Measurements from ENCODE around the gene PIK3IP1. TPM values are rescaled to one million over a fixed set of nuclear protein-coding genes. Genes with fewer than 3 reads are reported as not detected.
"Not testable (repeated sequence)": the region's sequence is repeated elsewhere in the genome, so short reads cannot be mapped to it uniquely, and the experiment has no call there.

The PIK3IP1 gene
- total and polyA plus RNA-seq, 8 donors, result 3.5 to 53.0 (median 8.1) TPM

DNA sequence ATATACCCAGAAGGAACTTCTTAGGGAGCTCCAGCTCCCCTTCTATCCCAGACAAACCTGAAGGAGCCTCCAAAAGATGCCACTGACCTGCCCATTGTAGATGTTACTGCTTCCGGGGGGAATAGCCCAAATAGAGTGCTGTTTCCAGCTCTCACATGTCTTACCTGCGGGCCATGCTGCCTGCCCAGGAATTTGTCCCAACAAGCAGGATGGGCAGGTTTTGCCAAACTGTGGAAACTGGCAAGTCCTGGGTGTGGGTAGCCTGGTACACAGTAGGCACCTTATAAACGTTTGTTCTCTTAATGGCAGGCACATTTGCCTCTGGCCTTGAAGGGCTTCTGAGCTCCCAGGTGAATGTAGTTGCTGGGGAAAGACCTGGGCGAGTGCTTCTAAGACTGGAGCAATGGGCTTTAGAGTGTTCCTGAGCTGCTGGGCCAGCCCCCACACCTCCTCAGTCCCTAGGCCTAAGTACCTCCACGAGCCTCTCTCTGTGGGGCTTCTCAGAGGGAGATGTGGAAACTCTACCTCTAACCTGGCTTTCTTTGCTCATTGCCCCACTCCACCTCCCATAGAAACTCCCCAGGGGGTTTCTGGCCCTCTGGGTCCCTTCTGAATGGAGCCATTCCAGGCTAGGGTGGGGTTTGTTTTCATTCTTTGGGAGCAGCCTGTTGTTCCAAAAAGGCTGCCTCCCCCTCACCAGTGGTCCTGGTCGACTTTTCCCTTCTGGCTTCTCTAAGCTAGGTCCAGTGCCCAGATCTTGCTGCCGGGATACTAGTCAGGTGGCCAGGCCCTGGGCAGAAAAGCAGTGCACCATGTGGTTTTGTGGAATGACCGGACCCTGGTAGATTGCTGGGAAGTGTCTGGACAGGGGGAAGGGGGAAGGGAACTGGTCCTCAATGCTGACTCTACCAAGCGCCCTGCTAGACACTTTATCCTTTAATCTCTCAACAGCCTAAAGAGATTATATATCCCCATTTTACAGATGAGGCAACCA is 43.0 kb downstream of the PIK3IP1 start:
- Histone ChIP-seq H3K9me3 (no peaks in the 10 kb centered on the region), H3K4me1 (peaks cover 63 to 96% (median 76%) of the 10 kb centered on the region in 4 donors), H3K36me3 (peaks cover 0 to 30% (median 12%) of the 10 kb centered on the region in 4 donors), H3K27me3 (no peaks in the 10 kb centered on the region), H3K4me3 (peak overlapping the region in 3 of 4 donors; percentile 39 to 46 (median 46)), H3K27ac (peak overlapping the region; percentile 41 to 81 (median 63))
- 43 to 65% (median 47%) methylated on average over 8 to 9 of the region's 9 CpGs for WGBS, 5 donors
- TF ChIP-seq POLR2A (IDR thresholded peaks at IDR 0.05) (no peak), CTCF (IDR thresholded peaks at IDR 0.05) (no peak), POLR2AphosphoS5 (IDR thresholded peaks at IDR 0.05) (no peak), EP300 (IDR thresholded peaks at IDR 0.05) (no peak)
- no peak for DNase-seq
- intact Hi-C loops (cut with DNase I; ENCODE audit: low total_unique reads), result no loop called here

DNA sequence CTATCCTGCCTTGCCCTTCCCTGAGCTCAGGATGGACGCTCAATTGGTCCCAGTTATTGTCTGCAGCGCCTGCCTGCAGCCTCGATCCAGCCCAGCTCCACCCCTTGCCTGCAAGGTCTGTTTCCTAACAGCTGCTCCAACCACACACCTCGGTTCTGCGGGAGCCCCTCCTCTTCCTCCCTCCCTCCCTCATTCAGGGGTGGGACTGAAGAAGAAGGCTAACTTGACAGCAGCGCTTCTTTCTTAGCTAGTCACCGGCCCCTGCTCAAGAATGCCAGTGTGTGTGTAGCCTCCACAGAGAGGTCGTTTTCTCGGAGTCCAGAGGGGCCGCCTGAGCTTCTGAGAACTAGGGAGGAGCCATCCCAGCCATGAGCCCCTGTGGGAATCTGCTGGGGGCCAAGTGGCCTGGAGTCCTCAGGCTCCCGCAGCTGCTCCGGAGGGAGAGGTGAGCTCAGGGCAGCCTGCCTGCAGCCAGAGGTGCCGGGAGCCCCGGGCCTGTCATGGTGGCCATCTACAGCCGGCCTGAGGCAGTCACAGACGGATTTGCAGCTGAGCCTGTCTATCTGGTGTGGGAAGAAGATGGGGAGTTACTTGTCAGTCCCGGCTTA is 44.0 kb downstream of the PIK3IP1 start:
- H3K4me1 ChIP-seq, result peaks cover 63 to 96% (median 76%) of the 10 kb centered on the region in 4 donors
- intact Hi-C loops (cut with DNase I; ENCODE audit: low total_unique reads), result no loop called here
- DNase-seq, result peak; percentile 57 to 91
- peaks cover 0 to 29% (median 8%) of the 10 kb centered on the region in 4 donors for H3K36me3 ChIP-seq
- H3K4me3 ChIP-seq, result peak overlapping the region; percentile 39 to 46 (median 43)
- no peaks in the 10 kb centered on the region for H3K9me3 ChIP-seq
- peak overlapping the region; percentile 12 to 81 (median 63) for H3K27ac ChIP-seq
- no peaks in the 10 kb centered on the region for H3K27me3 ChIP-seq
- TF ChIP-seq EP300 (IDR thresholded peaks at IDR 0.05) (no peak), POLR2AphosphoS5 (IDR thresholded peaks at IDR 0.05) (peak in 2 of 3 donors; percentile 30 to 41), CTCF (IDR thresholded peaks at IDR 0.05) (no peak), POLR2A (IDR thresholded peaks at IDR 0.05) (no peak)
- 24 to 40% (median 28%) methylated on average over 17 of the region's 17 CpGs for WGBS, 5 donors

DNA sequence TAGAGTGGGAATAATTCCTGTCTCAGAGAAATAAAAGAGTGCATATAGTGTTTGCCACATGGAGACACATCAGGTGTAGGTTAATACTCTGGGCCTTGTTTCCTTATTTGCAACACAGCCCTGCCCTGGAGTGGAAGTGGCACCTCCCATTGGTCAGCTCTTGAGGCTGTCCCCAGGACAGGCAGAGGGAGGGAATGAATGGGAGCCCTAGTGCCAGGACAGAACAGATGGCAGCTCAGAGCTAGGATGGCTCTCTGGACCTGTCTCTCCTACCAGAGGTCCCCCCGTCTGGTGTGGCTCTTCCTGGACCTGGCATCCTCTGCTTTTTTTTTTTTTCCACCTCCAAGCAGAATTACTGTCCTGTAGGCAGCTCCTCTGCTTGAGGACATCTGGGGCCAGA is 44.6 kb downstream of the PIK3IP1 start:
- H3K9me3 ChIP-seq, result no peaks in the 10 kb centered on the region
- intact Hi-C loops (cut with DNase I; ENCODE audit: low total_unique reads), result no loop called here
- peaks cover 0 to 32% (median 8%) of the 10 kb centered on the region in 4 donors for H3K36me3 ChIP-seq
- no peaks in the 10 kb centered on the region for H3K27me3 ChIP-seq
- peaks cover 62 to 96% (median 76%) of the 10 kb centered on the region in 4 donors for H3K4me1 ChIP-seq
- peak overlapping the region in 2 of 5 donors; percentile 63 to 70 for H3K27ac ChIP-seq
- WGBS, 5 donors, result 29 to 89% (median 65%) methylated on average over 1 of the region's 1 CpG
- DNase-seq, result peak in 1 of 2 donors; percentile 33
- H3K4me3 ChIP-seq, result peak overlapping the region; percentile 39 to 46 (median 43)
- no peak for TF ChIP-seq CTCF (IDR thresholded peaks at IDR 0.05)

DNA sequence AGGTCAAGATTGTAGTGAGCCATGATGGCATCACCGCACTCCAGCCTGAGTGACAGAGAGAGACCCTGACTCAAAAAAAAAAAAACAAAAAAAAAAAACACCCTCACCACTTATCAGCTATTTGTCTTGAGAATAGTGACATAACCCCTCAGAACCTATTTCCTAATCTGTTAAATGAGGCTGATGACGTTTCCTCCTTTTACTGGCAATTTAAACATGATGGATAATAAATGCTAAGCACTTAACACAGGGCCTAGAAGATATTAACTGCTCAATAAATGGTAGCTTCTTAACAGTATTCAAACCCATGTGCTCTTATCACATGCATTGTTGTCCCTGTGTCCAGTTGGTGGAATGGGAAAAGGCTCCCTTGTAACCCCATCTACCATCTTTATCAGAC is 45.6 kb downstream of the PIK3IP1 start:
- Histone ChIP-seq H3K4me1 (peaks cover 60 to 100% (median 71%) of the 10 kb centered on the region in 4 donors), H3K36me3 (peaks cover 0 to 29% (median 8%) of the 10 kb centered on the region in 4 donors), H3K27ac (no peak overlapping the region), H3K27me3 (no peaks in the 10 kb centered on the region), H3K4me3 (no peak overlapping the region), H3K9me3 (no peaks in the 10 kb centered on the region)
- TF ChIP-seq POLR2A (IDR thresholded peaks at IDR 0.05) (no peak), EP300 (IDR thresholded peaks at IDR 0.05) (no peak), CTCF (IDR thresholded peaks at IDR 0.05) (no peak), POLR2AphosphoS5 (IDR thresholded peaks at IDR 0.05) (no peak)
- intact Hi-C loops (cut with DNase I; ENCODE audit: low total_unique reads), result no loop called here
- 60 to 69% (median 64%) methylated on average over 2 of the region's 2 CpGs for WGBS, 5 donors
- no peak for DNase-seq

DNA sequence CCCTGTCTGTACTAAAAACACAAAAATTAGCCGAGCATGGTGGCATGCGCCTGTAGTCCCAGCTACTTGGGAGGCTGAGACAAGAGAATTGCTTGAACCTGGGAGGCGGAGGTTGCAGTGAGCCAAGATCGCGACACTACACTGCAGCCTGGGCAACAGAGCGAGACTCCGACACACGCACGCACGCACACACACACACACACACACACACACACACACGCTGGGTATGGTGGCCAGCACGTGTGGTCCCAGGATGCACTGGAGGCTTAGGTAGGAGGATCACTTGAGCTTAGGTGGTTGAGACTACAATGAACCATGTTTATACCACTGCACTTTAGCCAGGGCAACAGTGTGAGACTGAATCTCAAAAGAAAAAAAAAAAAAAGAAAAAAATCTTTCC is 46.3 kb downstream of the PIK3IP1 start:
- H3K27me3 ChIP-seq; H3K9me3 ChIP-seq; intact Hi-C loops (cut with DNase I; ENCODE audit: low total_unique reads); DNase-seq; H3K27ac ChIP-seq; H3K4me3 ChIP-seq: not testable (repeated sequence)
- Histone ChIP-seq H3K4me1 (peaks cover 60 to 100% (median 67%) of the 10 kb centered on the region in 4 donors), H3K36me3 (peaks cover 0 to 29% (median 12%) of the 10 kb centered on the region in 4 donors)
- WGBS, 5 donors, result 78 to 96% (median 94%) methylated on average over 11 to 12 of the region's 12 CpGs
